Esophagus muscularis mucosa (tissue), 4 donors: Measurements from ENCODE around the gene HIBCH. TPM values are rescaled to one million over a fixed set of nuclear protein-coding genes. Genes with fewer than 3 reads are reported as not detected.
"Not testable (repeated sequence)": the region's sequence is repeated elsewhere in the genome, so short reads cannot be mapped to it uniquely, and the experiment has no call there.

Source experiments
- DNase-seq: peaks from one replicate; pipeline ENCODE4 v3.0.0-alpha.2; 2017; ENCODE audit errors: extremely low spot score
- H3K27ac ChIP-seq, 4 donors: fragments of 200-600 bp; sonication (generic); replicated peaks in 1 of 4; 1 replicate in 3 of 4; 2 replicates in 1 of 4; pipeline ENCODE4 v1.5.1; 2016 to 2019; ENCODE audit warnings: mild to moderate bottlenecking in 1 of 4
- H3K27me3 ChIP-seq, 4 donors: fragments of 200-600 bp; sonication (generic); one replicate each; pipeline versions ENCODE4 v1.5.1 to v1.6.0; 2016 to 2019
- H3K36me3 ChIP-seq, 4 donors: fragments of 200-600 bp; sonication (generic); one replicate each; pipeline ENCODE4 v1.5.1; 2016 to 2019
- H3K4me1 ChIP-seq, 4 donors: fragments of 200-600 bp; sonication (generic); one replicate each; pipeline ENCODE4 v1.5.1; 2016 to 2019
- H3K4me3 ChIP-seq, 4 donors: fragments of 200-600 bp; sonication (generic); 1 replicate in 2 of 4; 2 replicates in 2 of 4; pipeline ENCODE4 v1.5.1; 2016 to 2019; ENCODE audit warnings: mild to moderate bottlenecking in 4 of 4, moderate library complexity in 1 of 4
- H3K9me3 ChIP-seq, 4 donors: fragments of 200-600 bp; sonication (generic); 1 replicate in 3 of 4; 2 replicates in 1 of 4; pipeline ENCODE4 v1.5.1; 2016 to 2019
- CTCF ChIP-seq, 3 experiments: fragments of 200-600 bp in 2 of 3; fragments of 450-650 bp in 1 of 3; sonication (generic) in 2 of 3; IDR thresholded peaks; one replicate each; pipeline ENCODE4 v1.5.1; 2017 to 2019; ENCODE audit warnings: antibody characterized with exemption in 3 of 3, mild to moderate bottlenecking in 2 of 3, moderate library complexity in 1 of 3
- EP300 ChIP-seq: sonication (generic); formaldehyde crosslinking; IDR thresholded peaks from one replicate; pipeline ENCODE4 v1.6.1; 2017; ENCODE audit warnings: antibody characterized with exemption
- POLR2A ChIP-seq: fragments of 450-650 bp; IDR thresholded peaks from one replicate; pipeline ENCODE4 v1.6.1; 2017; ENCODE audit warnings: antibody characterized with exemption, moderate library complexity, mild to moderate bottlenecking, low read depth
- POLR2AphosphoS5 ChIP-seq, 2 donors: sonication (generic); formaldehyde crosslinking; IDR thresholded peaks; one replicate each; pipeline ENCODE4 v1.6.1; 2017; ENCODE audit warnings: antibody characterized with exemption in 2 of 2
- WGBS: methylation state at CpG from one replicate; pipeline ENCODE4 v1.1.5; 2018; 5-methylcytosine and 5-hydroxymethylcytosine counted together
- intact Hi-C: fragments of 100-400 bp; cut with DNase I; formaldehyde crosslinking; loops from one replicate; pipeline ENCODE4 v1.15.1; 2023
- total RNA-seq, 4 donors: library from RNA; depleted of rRNA; stranded (reverse); fragments of >200 nt; gene quantifications; one replicate each; pipeline versions ENCODE4 v1.1.0 to v1.2.1, GENCODE V29; 2016

The HIBCH gene
- total RNA-seq, 4 donors from 2014 or later = 12.3 to 20.2 (median 15.5) TPM

GRCh38 chr2:190283783-190284182 lies 35.8 kb downstream of the HIBCH start:
- DNase-seq = no peak
- Histone ChIP-seq H3K9me3 (no peaks in the 10 kb centered on the region), H3K4me1 (no peaks in the 10 kb centered on the region), H3K36me3 (peaks cover 0 to 48% (median 15%) of the 10 kb centered on the region in 4 donors), H3K4me3 (no peak overlapping the region), H3K27ac (no peak overlapping the region), H3K27me3 (no peaks in the 10 kb centered on the region)
- intact Hi-C loops = no loop called here
- WGBS = 50% methylated on average over 2 of the region's 2 CpGs
- TF ChIP-seq EP300 = no peak
- TF ChIP-seq POLR2A = no peak
- TF ChIP-seq POLR2AphosphoS5 (IDR thresholded peaks at IDR 0.05) = no peak
- no peak for TF ChIP-seq CTCF (IDR thresholded peaks at IDR 0.05)

DNA sequence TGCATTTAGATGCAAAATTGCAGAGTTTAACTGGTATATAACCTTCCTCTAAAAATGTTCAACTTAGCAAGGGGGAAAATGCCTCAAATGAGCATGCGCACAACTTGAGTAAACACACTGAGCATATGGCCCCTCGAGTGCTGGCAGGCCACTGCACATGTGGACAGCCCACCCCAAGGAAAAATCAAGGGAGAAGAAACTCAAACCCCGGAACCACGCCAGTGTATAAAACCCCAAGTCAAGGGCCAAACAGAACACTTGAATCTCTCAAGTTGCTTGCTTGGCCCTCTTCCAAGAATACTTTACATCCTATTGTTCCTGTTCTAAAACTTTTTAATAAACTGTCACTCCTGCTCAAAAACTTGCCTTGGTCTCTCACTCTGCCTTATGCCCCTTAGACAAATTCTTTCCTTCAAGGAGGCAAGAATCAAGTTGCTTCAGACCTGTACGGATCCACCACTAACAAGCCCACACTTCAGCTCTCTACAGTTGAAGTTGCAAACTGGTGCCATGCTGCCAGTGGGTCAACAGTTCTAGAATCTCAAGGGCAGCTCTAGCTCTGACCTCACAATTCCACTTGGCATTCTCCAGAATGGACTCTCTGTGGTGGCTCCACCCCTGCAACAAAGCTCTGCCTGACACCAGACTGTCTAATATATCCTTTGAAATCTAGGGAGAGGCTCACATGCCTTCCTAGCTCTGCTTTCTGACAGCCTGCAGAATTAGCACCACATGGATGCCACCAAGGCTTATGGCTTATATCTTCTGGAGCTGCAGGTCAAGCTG lies 38.9 kb downstream of the HIBCH start:
- 97% methylated on average over 5 of the region's 5 CpGs for WGBS
- H3K27ac ChIP-seq = no peak overlapping the region
- TF ChIP-seq POLR2AphosphoS5 (IDR thresholded peaks at IDR 0.05) (no peak), EP300 (no peak), POLR2A (no peak), CTCF (IDR thresholded peaks at IDR 0.05) (no peak)
- peaks cover 0 to 22% (median 7%) of the 10 kb centered on the region in 4 donors for H3K36me3 ChIP-seq
- no peak for DNase-seq
- no peaks in the 10 kb centered on the region for H3K4me1 ChIP-seq
- no peaks in the 10 kb centered on the region for H3K27me3 ChIP-seq
- intact Hi-C loops = no loop called here
- H3K9me3 ChIP-seq = no peaks in the 10 kb centered on the region
- H3K4me3 ChIP-seq = no peak overlapping the region

DNA sequence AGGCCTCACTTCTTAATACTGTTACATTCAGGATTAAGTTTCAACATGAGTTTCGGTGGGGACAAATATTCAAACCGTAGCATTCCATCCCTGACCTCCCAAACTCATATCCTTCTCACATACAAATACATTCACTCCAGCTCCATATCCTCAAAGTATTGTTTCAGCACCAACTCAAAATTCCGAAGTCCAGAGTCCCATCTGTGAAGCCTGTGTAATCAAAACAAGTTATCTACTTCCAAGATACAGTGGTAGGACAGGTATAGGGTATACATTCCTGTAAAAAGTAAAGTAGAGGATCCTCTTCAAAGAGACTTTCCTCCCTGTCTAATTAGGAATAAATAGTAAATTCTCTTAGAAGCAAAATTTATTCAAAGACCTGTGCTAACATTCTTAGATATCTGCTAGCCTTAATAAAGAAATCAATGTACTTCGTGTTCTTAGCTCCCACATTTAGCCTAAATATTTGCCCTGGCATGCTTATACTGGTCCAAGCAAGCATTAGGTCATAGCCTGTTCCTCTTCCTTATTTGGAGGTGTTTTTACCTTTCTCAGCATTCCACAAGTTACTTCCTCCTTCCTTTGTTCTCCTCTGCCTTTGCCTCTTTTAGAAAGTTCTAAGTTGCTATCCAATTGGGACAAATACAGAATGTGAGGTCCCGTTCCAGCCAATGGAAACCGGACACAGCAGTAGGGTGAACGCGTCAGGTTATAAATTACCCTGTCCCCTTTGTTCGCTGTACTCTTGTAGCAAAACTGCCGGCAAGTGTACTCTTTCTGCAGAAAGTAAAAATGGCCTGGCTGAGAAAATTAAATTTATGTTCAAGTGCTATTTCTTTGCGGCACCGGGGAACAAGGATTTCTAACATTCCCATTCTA lies 40.1 kb downstream of the HIBCH start:
- H3K27me3 ChIP-seq, H3K9me3 ChIP-seq, H3K4me3 ChIP-seq, DNase-seq, H3K4me1 ChIP-seq, H3K27ac ChIP-seq: not testable (repeated sequence)
- intact Hi-C loops = loop anchor here (5.0 kb wide), 1 partner anchor 192 kb away; no protein-coding TSS in a partner anchor
- H3K36me3 ChIP-seq = peaks cover 0 to 18% (median 7%) of the 10 kb centered on the region in 4 donors
- 87% methylated on average over 12 of the region's 12 CpGs for WGBS

DNA sequence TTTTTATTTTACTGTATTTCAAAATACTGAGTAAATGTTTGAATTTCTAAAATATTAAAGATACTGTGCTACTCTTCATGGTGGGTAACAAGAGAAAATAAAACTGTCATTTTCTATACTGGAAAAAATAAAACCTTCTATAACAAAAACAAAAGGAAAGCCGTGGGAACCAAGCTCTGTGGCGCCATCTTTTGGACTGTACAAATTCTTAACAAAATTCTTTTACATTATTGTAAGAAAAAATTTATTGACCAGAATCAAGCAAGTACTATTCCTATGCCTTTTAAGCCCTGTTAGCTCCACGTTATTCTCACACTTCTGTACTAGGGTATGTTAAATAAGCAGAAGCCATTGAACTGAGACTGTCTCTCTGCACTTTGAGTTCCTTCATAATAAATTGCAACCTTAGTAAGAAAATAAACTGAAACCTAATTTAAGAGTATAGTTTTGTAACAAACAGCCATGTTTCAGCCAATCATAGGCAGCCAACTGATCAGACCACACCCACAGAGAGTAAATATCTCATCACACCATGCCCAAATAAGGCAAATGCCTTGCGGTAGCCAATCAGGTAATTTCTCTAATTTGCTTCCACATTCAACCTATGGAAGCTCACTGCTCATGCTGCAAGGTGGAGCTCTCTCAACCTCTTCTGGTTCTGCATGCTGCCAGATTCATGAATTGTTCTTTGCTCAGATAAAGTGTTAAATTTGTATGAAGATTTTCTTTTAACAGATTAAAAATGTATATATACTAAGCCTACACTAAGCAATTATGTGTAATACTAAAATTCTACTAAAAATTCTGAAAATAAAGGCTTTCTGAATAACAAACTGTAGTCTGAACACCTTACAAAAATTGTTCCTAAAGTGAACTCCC lies 42.2 kb downstream of the HIBCH start:
- WGBS = 56% methylated on average over 4 of the region's 4 CpGs
- peaks cover 0 to 5% (median 0%) of the 10 kb centered on the region in 4 donors for H3K36me3 ChIP-seq
- no peaks in the 10 kb centered on the region for H3K9me3 ChIP-seq
- no peak overlapping the region for H3K4me3 ChIP-seq
- TF ChIP-seq POLR2A (no peak), POLR2AphosphoS5 (IDR thresholded peaks at IDR 0.05) (no peak), EP300 (no peak), CTCF (IDR thresholded peaks at IDR 0.05) (peak; percentile 18 to 49 (median 31))
- intact Hi-C loops = loop anchor here (5.0 kb wide), 1 partner anchor 190 kb away; no protein-coding TSS in a partner anchor
- H3K4me1 ChIP-seq = no peaks in the 10 kb centered on the region
- no peak for DNase-seq
- no peaks in the 10 kb centered on the region for H3K27me3 ChIP-seq
- no peak overlapping the region for H3K27ac ChIP-seq
